ENCODE results near the gene AHNAK.
"Not testable (repeated sequence)": the region's sequence is repeated elsewhere in the genome, so short reads cannot be mapped to it uniquely, and the experiment has no call there.

Gene AHNAK

GRCh38 chr11:62546244-62546928 is at the start of gene AHNAK:
TSS of gene AHNAK (minus strand) at chr11:62546806. CDS start at chr11:62536098, 10,708 bp downstream.
- no peak for FAIRE-seq

GRCh38 chr11:62595124-62595523 is 48.5 kb upstream of the AHNAK start:
- no peak for FAIRE-seq

GRCh38 chr11:62593434-62594044 is 46.9 kb upstream of the AHNAK start:
- no peak for FAIRE-seq

- no peak for FAIRE-seq
Measured at GRCh38 chr11:62592989-62593421, 46.4 kb upstream of the AHNAK start.

- FAIRE-seq: no peak
Measured at GRCh38 chr11:62592146-62592815, 45.7 kb upstream of the AHNAK start.

- peak; percentile 92 for FAIRE-seq
Measured at GRCh38 chr11:62591448-62592145, 45.0 kb upstream of the AHNAK start, which contains the start of gene TUT1. TSS of gene TUT1 (minus strand) at chr11:62591523. CDS start at chr11:62591485, 38 bp downstream.

- FAIRE-seq: no peak
Measured at GRCh38 chr11:62588966-62589637, 42.5 kb upstream of the AHNAK start.

GRCh38 chr11:62585356-62585755 is 38.8 kb upstream of the AHNAK start:
- FAIRE-seq: not testable (repeated sequence)

GRCh38 chr11:62581735-62582134 is 35.1 kb upstream of the AHNAK start:
- not testable (repeated sequence) for FAIRE-seq

GRCh38 chr11:62580959-62581715 is 34.5 kb upstream of the AHNAK start:
- FAIRE-seq: no peak

GRCh38 chr11:62579252-62579651 is 32.6 kb upstream of the AHNAK start:
- no peak for FAIRE-seq

GRCh38 chr11:62578541-62578940 is 31.9 kb upstream of the AHNAK start:
- FAIRE-seq: no peak

- FAIRE-seq: no peak
Measured at GRCh38 chr11:62577046-62577714, 30.6 kb upstream of the AHNAK start.

- FAIRE-seq: no peak
Measured at GRCh38 chr11:62575837-62576236, 29.2 kb upstream of the AHNAK start.

- no peak for FAIRE-seq
Measured at GRCh38 chr11:62575156-62575555, 28.6 kb upstream of the AHNAK start.

- no peak for FAIRE-seq
Measured at GRCh38 chr11:62574363-62575071, 27.9 kb upstream of the AHNAK start.

GRCh38 chr11:62573592-62574362 is 27.2 kb upstream of the AHNAK start, which contains the start of gene EEF1G:
TSS of gene EEF1G (minus strand) at chr11:62573891. CDS start at chr11:62573842, 49 bp downstream.
- FAIRE-seq: peak; percentile 82

- FAIRE-seq: no peak
Measured at GRCh38 chr11:62573006-62573591, 26.5 kb upstream of the AHNAK start.

GRCh38 chr11:62572431-62572830 is 25.8 kb upstream of the AHNAK start:
- no peak for FAIRE-seq

Measured in TTC549 (cell line).